GM12878 (cell line): ENCODE data around the gene PPCS. TPM values are rescaled to one million over a fixed set of nuclear protein-coding genes. Genes with fewer than 3 reads are reported as not detected.

Source experiments
- ATAC-seq: fragments of 200-7000 bp; cut with Tn5 transposase; 3 replicates; pipeline ENCODE4 v1.9.1; 2020; ENCODE audit warnings: mild to moderate bottlenecking, moderate library complexity
- BruUV-seq: library from RNA; stranded (reverse); fragments of 400-500 nt; replicated peaks from 2 replicates; lab custom pipeline; 2021; lab: Mats Ljungman, UMichigan
- CTCF ChIA-PET: fragments of 300-600 bp; sonication (Branson Sonifier 250); formaldehyde crosslinking; extraction: SDS; loops from one replicate; lab custom pipeline; 2021; ENCODE audit warnings: inconsistent platforms; lab: Yijun Ruan, JAX
- POLR2A ChIA-PET: fragments of 350-600 bp; formaldehyde crosslinking; extraction: SDS; loops from one replicate; lab custom pipeline; 2021; ENCODE audit warnings: inconsistent platforms; lab: Charles Lee
- RAD21 ChIA-PET: fragments of 300-600 bp; sonication (Branson Sonifier 250); formaldehyde crosslinking; loops from one replicate; lab custom pipeline; 2023; ENCODE audit warnings: antibody characterized with exemption; ENCODE audit not compliant: unreplicated experiment; lab: Charles Lee
- SMC1A ChIA-PET: fragments of 300-600 bp; sonication (Branson Sonifier 250); formaldehyde crosslinking; loops from one replicate; lab custom pipeline; 2023; ENCODE audit not compliant: unreplicated experiment, uncharacterized antibody; lab: Charles Lee
- DNase-seq: peaks from one replicate; pipeline ENCODE4 v3.0.0-alpha.2; 2011; ENCODE audit warnings: low read depth, low spot score
- FAIRE-seq: peaks from 3 replicates; lab custom pipeline; 2011; peaks lifted over from hg19 to GRCh38; lab: Jason Lieb, UNC
- H2AFZ ChIP-seq: 2 replicates; pipeline ENCODE4 v1.6.0; 2011; ENCODE audit warnings: low read depth, low read length, control low read depth; ENCODE audit not compliant: control insufficient read depth
- H3K27ac ChIP-seq: 2 replicates; pipeline ENCODE4 v1.5.1; 2011; ENCODE audit warnings: control low read depth; ENCODE audit not compliant: control insufficient read depth, insufficient read depth
- H3K27me3 ChIP-seq, 2 experiments: replicated peaks in 1 of 2; 2 replicates each; pipeline versions ENCODE4 v1.6.0 to v1.6.1; 2011; ENCODE audit warnings: low read length in 1 of 2; ENCODE audit not compliant: control insufficient read depth in 2 of 2, insufficient read depth in 2 of 2
- H3K36me3 ChIP-seq, 2 experiments: 2 replicates each; pipeline ENCODE4 v1.5.1; 2011; ENCODE audit warnings: low read length in 1 of 2; ENCODE audit not compliant: control insufficient read depth in 2 of 2, insufficient read depth in 2 of 2
- H3K4me1 ChIP-seq: 2 replicates; pipeline ENCODE4 v1.6.1; 2011; ENCODE audit warnings: mild to moderate bottlenecking, low read length, moderate library complexity, mixed read lengths; ENCODE audit not compliant: control insufficient read depth, insufficient read depth
- H3K4me2 ChIP-seq: 2 replicates; pipeline ENCODE4 v1.6.0; 2011; ENCODE audit warnings: control low read depth; ENCODE audit not compliant: control insufficient read depth, insufficient read depth
- H3K4me3 ChIP-seq: fragments of 200-600 bp; sonication (generic); 2 replicates; pipeline ENCODE4 v1.5.1; 2016
- H3K79me2 ChIP-seq: 2 replicates; pipeline ENCODE4 v1.6.0; 2011; ENCODE audit warnings: low read length; ENCODE audit not compliant: control insufficient read depth, insufficient read depth
- H3K9ac ChIP-seq: 2 replicates; pipeline ENCODE4 v1.8.0; 2011; ENCODE audit warnings: low read length, control low read depth, mixed read lengths; ENCODE audit not compliant: control insufficient read depth, insufficient read depth
- H3K9me3 ChIP-seq: replicated peaks from 3 replicates; pipeline ENCODE4 v1.5.1; 2011; ENCODE audit warnings: mild to moderate bottlenecking, low read length; ENCODE audit not compliant: control insufficient read depth, insufficient read depth
- H4K20me1 ChIP-seq: 2 replicates; pipeline ENCODE4 v1.6.0; 2011; ENCODE audit not compliant: control insufficient read depth, insufficient read depth
- BHLHE40 ChIP-seq, 2 experiments: fragments of 450-650 bp in 1 of 2; IDR thresholded peaks; 2 replicates each; pipeline ENCODE4 v1.6.1; 2011 to 2017; ENCODE audit warnings: low read depth in 2 of 2, borderline replicate concordance in 1 of 2, improper control_type of control experiment in 1 of 2, low read length in 1 of 2, mild to moderate bottlenecking in 1 of 2
- CBX3 ChIP-seq: fragments of 200-600 bp; sonication (generic); IDR thresholded peaks from 2 replicates; pipeline ENCODE4 v1.6.1; 2016; ENCODE audit warnings: low read depth, borderline replicate concordance
- FOXK2 ChIP-seq: fragments of 450-650 bp; IDR thresholded peaks from 2 replicates; pipeline ENCODE4 v1.6.1; 2017; ENCODE audit warnings: mild to moderate bottlenecking, moderate library complexity
- IKZF1 ChIP-seq: fragments of 450-650 bp; conservative IDR thresholded peaks from 2 replicates; pipeline ENCODE4 v1.6.1; 2017; ENCODE audit warnings: antibody characterized with exemption, mild to moderate bottlenecking
- IKZF2 ChIP-seq, 2 experiments: fragments of 450-650 bp; IDR thresholded peaks; 2 replicates each; pipeline ENCODE4 v1.6.1; 2017; ENCODE audit warnings: mild to moderate bottlenecking in 2 of 2, moderate library complexity in 2 of 2
- MEF2B ChIP-seq: fragments of 450-650 bp; IDR thresholded peaks from 2 replicates; pipeline ENCODE4 v1.6.1; 2018; ENCODE audit warnings: mild to moderate bottlenecking, moderate library complexity; ENCODE audit not compliant: partially characterized antibody, poor library complexity, severe bottlenecking
- MTA2 ChIP-seq: fragments of 450-650 bp; IDR thresholded peaks from 2 replicates; pipeline ENCODE4 v1.6.1; 2016; ENCODE audit warnings: low read depth, mild to moderate bottlenecking, moderate library complexity
- RELA ChIP-seq: fragments of 450-650 bp; IDR thresholded peaks from 2 replicates; pipeline ENCODE4 v1.8.0; 2014; ENCODE audit warnings: borderline replicate concordance; ENCODE audit not compliant: partially characterized antibody
- RUNX3 ChIP-seq: IDR thresholded peaks from 2 replicates; pipeline ENCODE4 v1.6.1; 2012; ENCODE audit warnings: low read length, inconsistent platforms
- SUZ12 ChIP-seq: fragments of 200-600 bp; sonication (generic); IDR thresholded peaks from one replicate; pipeline ENCODE4 v1.6.1; 2018; ENCODE audit warnings: antibody characterized with exemption, mild to moderate bottlenecking; ENCODE audit not compliant: unreplicated experiment
- WGBS: methylation state at CpG from one replicate; pipeline ENCODE4 v1.1.6; 2016; ENCODE audit warnings: low lambda C conversion rate; ENCODE audit not compliant: insufficient replicate concordance, insufficient coverage; ENCODE audit errors: missing lambda C conversion rate; 5-methylcytosine and 5-hydroxymethylcytosine counted together
- in situ Hi-C: fragments of 300-500 bp; cut with MboI; formaldehyde crosslinking; loops from 9 replicates; pipeline ENCODE4 v1.14.3; 2018; ENCODE audit warnings: mixed read lengths
- intact Hi-C: fragments of 100-400 bp; cut with micrococcal nuclease; formaldehyde crosslinking; loops from one replicate; pipeline ENCODE4 v1.14.2; 2022; ENCODE audit not compliant: unreplicated experiment
- polyA plus RNA-seq, 11 experiments: library from polyadenylated mRNA; depleted of rRNA in 4 of 11; unstranded in 6 of 11; stranded (reverse) in 5 of 11; fragments of >200 nt; fragmentation: Nextera tagmentation in 4 of 11; fragmentation: Illumina TruSeq in 1 of 11; extraction: Ambion mirVana in 4 of 11; extraction: Trizol in 1 of 11; gene quantifications; 1 replicate in 1 of 11; 2 replicates in 10 of 11; pipeline versions ENCODE4 v1.2.1 to v1.2.3, GENCODE V29; 2011 to 2016; ENCODE audit warnings: inconsistent platforms in 2 of 11, missing spikeins in 2 of 11, low read depth in 1 of 11
- total RNA-seq, 4 experiments: library from RNA; depleted of rRNA in 3 of 4; stranded (reverse); fragments of >200 nt in 3 of 4; fragmentation: Illumina TruSeq in 1 of 4; extraction: Trizol in 1 of 4; gene quantifications; 2 replicates each; pipeline versions ENCODE4 v1.2.1 to v1.2.3, GENCODE V29; 2013 to 2021
- TF ChIP-seq, protein P1 (sequence below): fragments of 450-650 bp; IDR thresholded peaks from 2 replicates; pipeline ENCODE4 v1.6.1; 2017; ENCODE audit warnings: low read depth, mild to moderate bottlenecking, moderate library complexity

Gene PPCS
- total and polyA plus RNA-seq, 10 of the 15 experiments (the other 5 are each of a cell fraction or from before 2014, with no cell fraction given) = 35.6 to 79.4 (median 51.9) TPM

DNA sequence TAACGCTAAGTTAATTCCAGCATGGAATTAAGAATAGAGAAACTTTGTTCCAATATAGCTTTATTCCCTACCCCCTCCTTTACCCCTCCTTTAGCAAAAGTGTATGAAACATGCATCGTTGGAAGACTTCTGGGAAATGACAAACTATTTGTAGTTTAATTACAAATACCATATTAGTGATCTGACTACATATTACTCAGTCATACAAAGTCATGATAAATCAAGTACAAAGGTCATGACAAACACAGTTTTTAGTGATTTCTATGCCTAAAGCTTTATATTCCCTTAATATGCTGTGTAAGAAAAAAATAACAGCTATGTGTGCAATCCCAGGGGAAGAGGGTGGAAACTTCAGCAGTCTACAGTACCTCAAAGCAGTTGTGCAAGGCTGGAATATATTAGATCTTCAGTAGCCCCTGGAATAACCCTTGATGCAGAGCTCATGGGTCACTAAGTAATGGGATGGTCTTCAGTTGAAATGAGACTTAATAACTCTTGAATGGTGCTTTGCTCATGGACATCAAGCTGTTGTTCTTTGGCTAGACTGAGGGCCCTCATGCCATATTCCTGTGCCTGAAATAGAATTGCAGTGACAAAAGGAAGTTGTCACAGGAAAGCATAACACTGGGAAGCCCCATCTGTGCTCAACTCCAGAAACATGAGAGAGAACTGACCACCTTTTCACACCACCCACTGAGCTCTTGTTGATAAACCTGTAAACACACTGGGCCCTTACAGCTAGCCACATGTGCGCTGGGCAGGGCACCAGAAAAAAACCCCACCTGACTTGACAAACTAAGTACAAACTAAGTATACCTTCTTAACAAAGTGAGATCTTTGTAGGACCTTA is 25.8 kb upstream of the PPCS start:
- WGBS = 13% methylated on average over 3 of the region's 3 CpGs
- ATAC-seq = peak; percentile 57
- in situ Hi-C loops (no loop called here), intact Hi-C loops (no loop called here)
- ChIA-PET POLR2A (interaction anchor here (1.0 kb wide), 1 partner anchor 14 kb away, joined by 3 read pairs; no protein-coding TSS in a partner anchor), CTCF (interaction anchor here (0.6 to 0.9 kb wide), 4 partner anchors 24 to 260 kb away, joined by 3 read pairs; no protein-coding TSS in a partner anchor), RAD21 (interaction anchor here (0.7 kb wide), 1 partner anchor 75 kb away, joined by 3 read pairs; no protein-coding TSS in a partner anchor), SMC1A (interaction anchor here (0.8 to 1.2 kb wide), 4 partner anchors 9 to 73 kb away, joined by 3 to 4 read pairs (median 3); no protein-coding TSS in a partner anchor)
- no peaks in the 10 kb centered on the region for H3K9me3 ChIP-seq
- no peaks in the 10 kb centered on the region for H3K79me2 ChIP-seq
- DNase-seq = no peak
- no peak overlapping the region for H3K4me2 ChIP-seq
- no peaks in the 10 kb centered on the region for H3K4me1 ChIP-seq
- H3K4me3 ChIP-seq = no peak overlapping the region
- H3K36me3 ChIP-seq = no peaks in the 10 kb centered on the region
- no peak overlapping the region for H3K27ac ChIP-seq
- no TSS peak for BruUV-seq
- H3K9ac ChIP-seq = no peak overlapping the region
- no peak for FAIRE-seq
- H2AFZ ChIP-seq = no peak overlapping the region
- TF ChIP-seq RUNX3 = peak; percentile 15; the same call in 1 of the 2 replicates
- TF ChIP-seq MEF2B = peak; percentile 25
- TF ChIP-seq, protein P1, sequence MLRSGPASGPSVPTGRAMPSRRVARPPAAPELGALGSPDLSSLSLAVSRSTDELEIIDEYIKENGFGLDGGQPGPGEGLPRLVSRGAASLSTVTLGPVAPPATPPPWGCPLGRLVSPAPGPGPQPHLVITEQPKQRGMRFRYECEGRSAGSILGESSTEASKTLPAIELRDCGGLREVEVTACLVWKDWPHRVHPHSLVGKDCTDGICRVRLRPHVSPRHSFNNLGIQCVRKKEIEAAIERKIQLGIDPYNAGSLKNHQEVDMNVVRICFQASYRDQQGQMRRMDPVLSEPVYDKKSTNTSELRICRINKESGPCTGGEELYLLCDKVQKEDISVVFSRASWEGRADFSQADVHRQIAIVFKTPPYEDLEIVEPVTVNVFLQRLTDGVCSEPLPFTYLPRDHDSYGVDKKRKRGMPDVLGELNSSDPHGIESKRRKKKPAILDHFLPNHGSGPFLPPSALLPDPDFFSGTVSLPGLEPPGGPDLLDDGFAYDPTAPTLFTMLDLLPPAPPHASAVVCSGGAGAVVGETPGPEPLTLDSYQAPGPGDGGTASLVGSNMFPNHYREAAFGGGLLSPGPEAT = peak; percentile 61; the same call in 1 of the 2 replicates
- no peak for TF ChIP-seq CBX3
- TF ChIP-seq BHLHE40 (IDR thresholded peaks at IDR 0.05; ENCODE audit: borderline replicate concordance in 1 of 2, low read depth in 2 of 2, low read length in 1 of 2) = peak in 1 of 2 experiments; percentile 29; a peak in 1 of 4 replicates
- TF ChIP-seq IKZF1 = peak; percentile 34; the same call in 1 of the 2 replicates
- no peak for TF ChIP-seq SUZ12
- TF ChIP-seq MTA2 = 0 out of 2 replicates have a peak, but pooled peaks have one; percentile 24
- TF ChIP-seq RELA = no peak
- TF ChIP-seq IKZF2 (IDR thresholded peaks at IDR 0.05) = peak; percentile 21 to 28; a peak in 2 of 4 replicates
- TF ChIP-seq FOXK2 = 0 out of 2 replicates have a peak, but pooled peaks have one; percentile 33
- H3K27me3 ChIP-seq = no peaks in the 10 kb centered on the region
- H4K20me1 ChIP-seq = peaks cover 3% of the 10 kb centered on the region; the same call in 1 of the 2 replicates
